Loucy (cell line): Measurements from ENCODE around the gene CHST9.

ENCODE experiments used
- H2AFZ ChIP-seq: fragments of 200-600 bp; sonication (generic); 2 replicates; pipeline ENCODE4 v1.6.0; 2016; ENCODE audit warnings: antibody characterized with exemption, mild to moderate bottlenecking, low read length, moderate library complexity
- H3F3A ChIP-seq: fragments of 200-600 bp; 2 replicates; pipeline ENCODE4 v1.6.0; 2016; ENCODE audit warnings: antibody characterized with exemption, low read depth, mild to moderate bottlenecking
- H3K27me3 ChIP-seq: fragments of 200-600 bp; sonication (generic); 2 replicates; pipeline ENCODE4 v1.6.1; 2014; ENCODE audit warnings: low read length, mild to moderate bottlenecking; ENCODE audit not compliant: insufficient read depth, poor library complexity, severe bottlenecking
- H3K36me3 ChIP-seq: fragments of 200-600 bp; sonication (generic); 2 replicates; pipeline ENCODE4 v1.6.1; 2016; ENCODE audit warnings: low read length; ENCODE audit not compliant: insufficient read depth
- H3K4me1 ChIP-seq: fragments of 200-600 bp; sonication (generic); 2 replicates; pipeline ENCODE4 v1.5.1; 2014; ENCODE audit warnings: low read length, mild to moderate bottlenecking; ENCODE audit not compliant: insufficient read depth, poor library complexity, severe bottlenecking
- H3K4me2 ChIP-seq: fragments of 200-600 bp; sonication (generic); 2 replicates; pipeline ENCODE4 v1.6.0; 2014; ENCODE audit warnings: antibody characterized with exemption, low read length, low read depth, mild to moderate bottlenecking; ENCODE audit not compliant: poor library complexity, severe bottlenecking
- H3K4me3 ChIP-seq: fragments of 200-600 bp; sonication (generic); 2 replicates; pipeline ENCODE4 v1.5.1; 2014; ENCODE audit warnings: low read length, mild to moderate bottlenecking, mixed read lengths; ENCODE audit not compliant: poor library complexity, severe bottlenecking
- H3K79me2 ChIP-seq: fragments of 200-600 bp; sonication (generic); 2 replicates; pipeline ENCODE4 v1.6.1; 2014; ENCODE audit warnings: low read length; ENCODE audit not compliant: insufficient read depth
- H3K9ac ChIP-seq: fragments of 200-600 bp; sonication (generic); 2 replicates; pipeline ENCODE4 v1.6.0; 2014; ENCODE audit warnings: mild to moderate bottlenecking, low read depth, low read length, moderate library complexity; ENCODE audit not compliant: poor library complexity, severe bottlenecking
- H3K9me2 ChIP-seq: fragments of 200-600 bp; sonication (generic); replicated peaks from 2 replicates; pipeline ENCODE4 v1.6.1; 2016; ENCODE audit warnings: low read depth, low read length, mixed read lengths
- H3K9me3 ChIP-seq: fragments of 200-600 bp; sonication (generic); 2 replicates; pipeline ENCODE4 v1.6.1; 2014; ENCODE audit warnings: mild to moderate bottlenecking, antibody characterized with exemption, low read length, low read depth; ENCODE audit not compliant: insufficient read depth
- H4K20me1 ChIP-seq: fragments of 200-600 bp; sonication (generic); 2 replicates; pipeline ENCODE4 v1.6.0; 2014; ENCODE audit warnings: antibody characterized with exemption, low read length, mild to moderate bottlenecking; ENCODE audit not compliant: insufficient read depth, poor library complexity, severe bottlenecking
- EZH2phosphoT487 ChIP-seq: fragments of 200-600 bp; IDR thresholded peaks from 2 replicates; pipeline ENCODE4 v1.6.1; 2018; ENCODE audit warnings: antibody characterized with exemption, mild to moderate bottlenecking, moderate library complexity, borderline replicate concordance
- TF ChIP-seq, protein P1 (sequence below): fragments of 200-600 bp; sonication (generic); conservative IDR thresholded peaks from 2 replicates; pipeline ENCODE4 v1.5.1; 2014; ENCODE audit warnings: mild to moderate bottlenecking, antibody characterized with exemption, low read length

Gene CHST9

DNA sequence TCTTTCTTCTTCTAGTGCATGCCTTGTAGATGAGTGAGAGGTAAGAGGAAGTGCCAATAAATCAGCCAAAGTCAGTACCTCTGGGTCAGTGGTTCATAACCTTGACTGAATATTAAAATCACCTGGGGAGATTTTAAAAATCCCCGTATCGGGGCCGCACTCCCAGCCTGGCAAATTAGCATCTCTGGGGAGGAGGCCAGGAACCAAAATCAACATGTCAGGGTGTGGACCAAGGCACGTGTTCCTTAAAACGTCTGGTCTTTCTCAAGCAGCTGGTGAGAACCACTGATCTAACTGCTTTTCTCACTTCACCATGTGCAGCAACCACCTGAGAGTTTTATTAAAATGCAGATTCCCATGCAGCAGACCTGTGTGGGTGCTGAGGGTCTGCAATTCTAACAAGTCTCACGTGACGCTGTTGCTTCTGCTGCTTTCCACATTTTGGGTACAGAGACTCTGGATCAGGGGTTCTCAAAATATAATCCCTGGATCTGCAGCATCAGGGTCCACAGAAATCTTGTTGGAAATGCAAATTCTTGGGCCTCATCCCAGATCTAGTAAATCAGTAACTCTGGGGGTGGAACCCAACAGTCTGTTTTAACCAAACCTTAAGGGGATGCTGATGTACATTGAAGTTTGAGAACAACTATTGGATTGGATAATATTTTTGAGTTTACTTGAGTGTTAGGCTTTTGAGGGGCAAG lies 49.5 kb downstream of the CHST9 start:
- no peak for TF ChIP-seq EZH2phosphoT487
- TF ChIP-seq, protein P1, sequence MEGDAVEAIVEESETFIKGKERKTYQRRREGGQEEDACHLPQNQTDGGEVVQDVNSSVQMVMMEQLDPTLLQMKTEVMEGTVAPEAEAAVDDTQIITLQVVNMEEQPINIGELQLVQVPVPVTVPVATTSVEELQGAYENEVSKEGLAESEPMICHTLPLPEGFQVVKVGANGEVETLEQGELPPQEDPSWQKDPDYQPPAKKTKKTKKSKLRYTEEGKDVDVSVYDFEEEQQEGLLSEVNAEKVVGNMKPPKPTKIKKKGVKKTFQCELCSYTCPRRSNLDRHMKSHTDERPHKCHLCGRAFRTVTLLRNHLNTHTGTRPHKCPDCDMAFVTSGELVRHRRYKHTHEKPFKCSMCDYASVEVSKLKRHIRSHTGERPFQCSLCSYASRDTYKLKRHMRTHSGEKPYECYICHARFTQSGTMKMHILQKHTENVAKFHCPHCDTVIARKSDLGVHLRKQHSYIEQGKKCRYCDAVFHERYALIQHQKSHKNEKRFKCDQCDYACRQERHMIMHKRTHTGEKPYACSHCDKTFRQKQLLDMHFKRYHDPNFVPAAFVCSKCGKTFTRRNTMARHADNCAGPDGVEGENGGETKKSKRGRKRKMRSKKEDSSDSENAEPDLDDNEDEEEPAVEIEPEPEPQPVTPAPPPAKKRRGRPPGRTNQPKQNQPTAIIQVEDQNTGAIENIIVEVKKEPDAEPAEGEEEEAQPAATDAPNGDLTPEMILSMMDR, result no peak
- Histone ChIP-seq H3K4me3 (no peak overlapping the region), H3K27me3 (no peaks in the 10 kb centered on the region), H3K36me3 (no peaks in the 10 kb centered on the region), H4K20me1 (no peaks in the 10 kb centered on the region), H3K9me3 (no peaks in the 10 kb centered on the region), H3K4me1 (no peaks in the 10 kb centered on the region), H3K9me2 (no peaks in the 10 kb centered on the region), H3K9ac (no peak overlapping the region), H2AFZ (no peak overlapping the region), H3K4me2 (no peak overlapping the region), H3F3A (no peaks in the 10 kb centered on the region), H3K79me2 (no peaks in the 10 kb centered on the region)

DNA sequence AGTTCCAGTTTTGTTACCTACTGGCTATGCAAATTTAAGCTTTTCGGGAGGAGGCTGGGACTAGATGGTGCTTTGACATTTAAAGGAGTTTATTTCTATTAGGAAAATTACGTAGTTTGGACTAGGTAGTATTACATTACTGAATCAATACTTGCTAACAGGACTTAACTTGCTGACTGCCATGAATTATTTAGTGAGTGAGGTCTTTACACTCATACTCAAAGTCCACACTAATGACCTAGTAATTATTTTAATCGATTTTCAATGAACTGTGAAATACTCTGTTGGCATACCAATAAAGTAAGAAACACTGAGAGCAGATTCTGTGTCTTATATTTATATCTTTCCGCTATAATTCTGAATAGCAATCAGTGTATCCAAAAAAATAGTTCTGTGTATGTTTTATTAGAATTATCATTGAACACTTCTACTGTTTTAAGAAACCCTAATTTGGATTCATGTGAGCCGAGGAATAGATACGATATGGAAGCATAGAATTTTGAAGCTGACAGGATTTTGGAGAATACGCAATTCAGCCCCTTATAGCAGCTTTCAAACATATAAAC lies 55.0 kb downstream of the CHST9 start:
- H2AFZ ChIP-seq, result no peak overlapping the region
- H3K9me3 ChIP-seq, result no peaks in the 10 kb centered on the region
- H3K9ac ChIP-seq, result no peak overlapping the region
- H3K4me3 ChIP-seq, result no peak overlapping the region
- no peaks in the 10 kb centered on the region for H3K4me1 ChIP-seq
- H4K20me1 ChIP-seq, result no peaks in the 10 kb centered on the region
- no peak for TF ChIP-seq EZH2phosphoT487
- TF ChIP-seq, protein P1, result no peak
- no peak overlapping the region for H3K4me2 ChIP-seq
- no peaks in the 10 kb centered on the region for H3K36me3 ChIP-seq
- H3K79me2 ChIP-seq, result no peaks in the 10 kb centered on the region
- no peaks in the 10 kb centered on the region for H3K9me2 ChIP-seq
- no peaks in the 10 kb centered on the region for H3F3A ChIP-seq
- H3K27me3 ChIP-seq, result no peaks in the 10 kb centered on the region

DNA sequence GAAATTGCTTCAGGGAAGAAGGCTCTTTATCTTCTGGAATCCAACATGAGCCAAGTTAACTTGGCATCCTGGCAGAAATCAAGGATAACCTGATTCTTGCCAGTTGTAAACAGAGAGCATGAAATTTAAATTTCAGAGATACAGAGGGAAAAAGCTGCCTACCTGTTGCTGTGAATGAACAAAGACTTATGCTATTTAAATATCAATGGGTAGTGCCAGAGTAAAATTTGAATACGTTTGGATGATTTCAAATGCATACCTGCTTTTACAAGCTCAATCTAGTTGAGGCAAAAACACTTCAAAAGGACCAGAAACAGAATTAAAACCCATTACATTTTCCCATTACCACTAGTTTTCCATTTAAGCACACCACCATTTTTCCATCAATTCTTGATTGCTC lies 60.9 kb downstream of the CHST9 start:
- Histone ChIP-seq H2AFZ (no peak overlapping the region), H3K9me3 (no peaks in the 10 kb centered on the region), H3K36me3 (no peaks in the 10 kb centered on the region), H3K4me1 (no peaks in the 10 kb centered on the region), H3K4me3 (no peak overlapping the region), H3K27me3 (no peaks in the 10 kb centered on the region), H3K79me2 (no peaks in the 10 kb centered on the region), H4K20me1 (no peaks in the 10 kb centered on the region), H3F3A (no peaks in the 10 kb centered on the region), H3K4me2 (no peak overlapping the region), H3K9ac (no peak overlapping the region), H3K9me2 (no peaks in the 10 kb centered on the region)
- TF ChIP-seq EZH2phosphoT487, result no peak

DNA sequence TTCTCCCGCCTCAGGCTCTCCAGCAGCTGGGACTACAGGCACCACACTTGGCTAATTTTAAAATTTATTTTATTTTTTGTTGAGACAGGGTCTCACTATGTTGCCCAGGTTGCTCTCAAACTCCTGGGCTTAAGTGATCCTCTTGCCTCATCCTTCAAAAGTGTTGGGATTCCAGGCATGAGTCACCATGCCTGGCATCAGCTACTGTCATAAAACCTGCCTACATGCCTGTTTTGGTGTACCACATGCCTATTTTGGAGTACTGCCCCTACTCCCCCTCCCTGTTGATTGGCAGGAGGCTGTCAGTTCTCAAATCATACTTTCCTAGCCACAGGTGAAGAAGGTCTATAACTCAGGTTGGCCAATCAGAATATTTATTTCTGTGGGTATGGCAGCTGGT lies 64.0 kb downstream of the CHST9 start:
- Histone ChIP-seq H2AFZ (no peak overlapping the region), H3F3A (no peaks in the 10 kb centered on the region), H4K20me1 (no peaks in the 10 kb centered on the region), H3K9me2 (no peaks in the 10 kb centered on the region), H3K36me3 (no peaks in the 10 kb centered on the region), H3K4me1 (no peaks in the 10 kb centered on the region), H3K9me3 (no peaks in the 10 kb centered on the region), H3K79me2 (no peaks in the 10 kb centered on the region), H3K4me2 (no peak overlapping the region), H3K4me3 (no peak overlapping the region), H3K9ac (no peak overlapping the region), H3K27me3 (no peaks in the 10 kb centered on the region)
- no peak for TF ChIP-seq EZH2phosphoT487
- TF ChIP-seq, protein P1, result no peak
